GM12875 (cell line): ENCODE data around the gene TRPV6.

Experiments used
- H3K4me3 ChIP-seq: one replicate; pipeline ENCODE4 v1.5.1; 2011; ENCODE audit warnings: low read depth, low read length, control low read depth
- TF ChIP-seq, protein P1 (sequence below): IDR thresholded peaks from 2 replicates; pipeline ENCODE4 v1.5.1; 2011; ENCODE audit warnings: low read depth, mild to moderate bottlenecking, control low read depth, inconsistent platforms, low read length, moderate library complexity, borderline replicate concordance; ENCODE audit not compliant: insufficient read depth

Gene TRPV6

DNA sequence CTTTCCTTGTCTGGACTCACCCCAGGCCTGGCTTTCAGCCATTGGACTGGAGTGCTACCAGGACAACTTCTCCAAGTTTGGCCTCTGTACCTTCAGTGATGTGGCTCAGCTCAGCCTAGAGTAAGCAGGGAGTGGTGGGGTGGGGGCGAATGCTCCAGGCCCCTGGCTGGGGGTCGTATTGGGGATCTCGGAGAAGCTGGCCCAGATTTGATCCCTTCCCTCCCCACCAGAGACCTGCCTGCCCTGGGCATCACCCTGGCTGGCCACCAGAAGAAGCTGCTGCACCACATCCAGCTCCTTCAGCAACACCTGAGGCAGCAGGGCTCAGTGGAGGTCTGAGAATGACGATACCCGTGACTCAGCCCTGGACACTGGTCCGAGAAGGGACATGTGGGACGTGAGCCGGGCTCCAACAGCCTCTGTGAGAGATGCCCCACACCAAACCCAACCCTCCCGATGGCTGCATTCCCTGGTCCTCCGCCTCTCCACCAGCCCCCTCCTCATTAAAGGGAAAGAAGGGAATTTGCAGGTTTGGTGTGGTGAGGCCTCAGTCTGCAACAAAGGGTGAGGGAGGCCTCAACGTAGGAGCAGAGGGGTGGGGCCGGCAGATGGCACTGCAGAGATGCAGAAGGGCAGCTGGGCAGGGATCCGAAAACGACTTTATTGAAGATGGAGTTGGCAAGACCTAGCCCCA, 14.8 kb downstream of the TRPV6 start:
- H3K4me3 ChIP-seq, result no peak overlapping the region
- TF ChIP-seq, protein P1, sequence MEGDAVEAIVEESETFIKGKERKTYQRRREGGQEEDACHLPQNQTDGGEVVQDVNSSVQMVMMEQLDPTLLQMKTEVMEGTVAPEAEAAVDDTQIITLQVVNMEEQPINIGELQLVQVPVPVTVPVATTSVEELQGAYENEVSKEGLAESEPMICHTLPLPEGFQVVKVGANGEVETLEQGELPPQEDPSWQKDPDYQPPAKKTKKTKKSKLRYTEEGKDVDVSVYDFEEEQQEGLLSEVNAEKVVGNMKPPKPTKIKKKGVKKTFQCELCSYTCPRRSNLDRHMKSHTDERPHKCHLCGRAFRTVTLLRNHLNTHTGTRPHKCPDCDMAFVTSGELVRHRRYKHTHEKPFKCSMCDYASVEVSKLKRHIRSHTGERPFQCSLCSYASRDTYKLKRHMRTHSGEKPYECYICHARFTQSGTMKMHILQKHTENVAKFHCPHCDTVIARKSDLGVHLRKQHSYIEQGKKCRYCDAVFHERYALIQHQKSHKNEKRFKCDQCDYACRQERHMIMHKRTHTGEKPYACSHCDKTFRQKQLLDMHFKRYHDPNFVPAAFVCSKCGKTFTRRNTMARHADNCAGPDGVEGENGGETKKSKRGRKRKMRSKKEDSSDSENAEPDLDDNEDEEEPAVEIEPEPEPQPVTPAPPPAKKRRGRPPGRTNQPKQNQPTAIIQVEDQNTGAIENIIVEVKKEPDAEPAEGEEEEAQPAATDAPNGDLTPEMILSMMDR, result no peak

DNA sequence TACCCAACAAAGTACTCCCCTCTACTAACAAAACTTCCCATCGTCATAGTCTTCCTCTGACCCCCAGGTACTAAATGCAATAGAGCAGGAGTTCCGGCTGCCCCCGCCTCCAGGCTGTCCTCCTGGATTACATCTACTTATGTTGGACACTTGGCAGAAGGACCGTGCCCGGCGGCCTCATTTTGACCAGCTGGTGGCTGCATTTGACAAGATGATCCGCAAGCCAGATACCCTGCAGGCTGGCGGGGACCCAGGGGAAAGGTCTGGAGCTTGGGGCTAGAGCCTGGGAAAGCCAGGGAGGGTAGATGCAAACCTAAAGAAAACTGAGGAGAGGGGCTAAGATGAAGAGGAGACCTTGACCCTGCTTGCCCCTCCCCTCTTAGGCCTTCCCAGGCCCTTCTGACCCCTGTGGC, 15.4 kb downstream of the TRPV6 start:
- TF ChIP-seq, protein P1, result no peak
- no peak overlapping the region for H3K4me3 ChIP-seq

DNA sequence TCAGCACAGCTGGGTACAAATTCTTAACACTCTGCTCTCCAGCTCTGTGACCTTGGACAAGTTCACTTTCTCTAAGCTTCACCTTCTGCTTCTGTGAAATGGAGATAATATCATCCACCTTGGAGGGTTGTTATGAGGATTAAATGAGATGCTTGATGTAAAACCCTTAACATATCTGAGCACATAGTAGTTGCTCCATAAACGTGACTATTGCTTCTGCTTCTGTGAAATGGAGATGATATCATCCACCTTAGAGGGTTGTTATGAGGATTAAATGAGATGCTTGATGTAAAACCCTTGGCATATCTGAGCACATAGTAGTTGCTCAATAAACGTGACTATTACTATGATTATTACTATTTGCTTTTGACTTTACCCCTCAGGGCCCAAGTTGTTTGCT, 16.1 kb downstream of the TRPV6 start:
- H3K4me3 ChIP-seq, result no peak overlapping the region
- TF ChIP-seq, protein P1, result no peak

DNA sequence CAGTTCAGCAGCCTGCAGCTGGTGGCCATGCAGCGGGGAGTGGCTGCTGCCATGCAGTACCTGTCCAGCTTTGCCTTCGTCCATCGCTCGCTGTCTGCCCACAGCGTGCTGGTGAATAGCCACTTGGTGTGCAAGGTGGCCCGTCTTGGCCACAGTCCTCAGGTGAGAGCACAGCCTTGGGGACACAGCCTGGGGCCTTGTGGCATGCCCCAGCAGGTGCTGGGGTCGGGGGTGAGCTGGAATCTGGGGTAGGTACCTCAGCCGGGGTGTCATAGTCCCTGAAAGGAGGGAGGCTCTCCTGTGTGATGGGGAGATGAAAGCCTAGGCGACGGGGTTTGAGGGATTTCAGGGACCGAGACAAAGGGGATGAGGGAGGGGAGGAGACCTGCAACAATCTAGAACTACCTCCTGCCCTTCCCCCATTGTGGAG, 16.5 kb downstream of the TRPV6 start:
- TF ChIP-seq, protein P1, result no peak
- no peak overlapping the region for H3K4me3 ChIP-seq

DNA sequence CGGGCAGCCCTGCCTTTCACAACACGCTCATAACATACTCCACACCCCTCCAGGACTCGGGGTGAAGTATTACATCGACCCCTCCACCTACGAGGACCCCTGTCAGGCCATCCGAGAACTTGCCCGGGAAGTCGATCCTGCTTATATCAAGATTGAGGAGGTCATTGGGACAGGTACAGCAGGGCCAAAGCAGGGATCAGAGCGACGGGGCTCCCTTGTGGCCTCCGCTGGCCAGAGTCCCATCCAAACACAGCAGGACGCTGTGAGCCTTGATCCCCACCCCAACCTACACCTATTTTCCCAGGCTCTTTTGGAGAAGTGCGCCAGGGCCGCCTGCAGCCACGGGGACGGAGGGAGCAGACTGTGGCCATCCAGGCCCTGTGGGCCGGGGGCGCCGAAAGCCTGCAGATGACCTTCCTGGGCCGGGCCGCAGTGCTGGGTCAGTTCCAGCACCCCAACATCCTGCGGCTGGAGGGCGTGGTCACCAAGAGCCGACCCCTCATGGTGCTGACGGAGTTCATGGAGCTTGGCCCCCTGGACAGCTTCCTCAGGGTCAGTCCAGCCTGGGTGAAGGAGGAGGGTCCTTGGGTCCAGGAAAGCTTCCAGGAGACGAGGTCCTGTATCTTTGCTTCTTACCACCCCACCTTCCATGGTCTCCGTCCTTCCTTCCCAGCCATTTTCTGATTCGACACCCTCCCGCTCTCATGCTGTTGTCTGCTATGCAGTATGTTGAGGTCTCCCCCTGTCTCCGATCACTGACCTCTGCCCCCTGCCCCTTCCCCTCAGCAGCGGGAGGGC, 17.2 kb downstream of the TRPV6 start:
- TF ChIP-seq, protein P1, result no peak

DNA sequence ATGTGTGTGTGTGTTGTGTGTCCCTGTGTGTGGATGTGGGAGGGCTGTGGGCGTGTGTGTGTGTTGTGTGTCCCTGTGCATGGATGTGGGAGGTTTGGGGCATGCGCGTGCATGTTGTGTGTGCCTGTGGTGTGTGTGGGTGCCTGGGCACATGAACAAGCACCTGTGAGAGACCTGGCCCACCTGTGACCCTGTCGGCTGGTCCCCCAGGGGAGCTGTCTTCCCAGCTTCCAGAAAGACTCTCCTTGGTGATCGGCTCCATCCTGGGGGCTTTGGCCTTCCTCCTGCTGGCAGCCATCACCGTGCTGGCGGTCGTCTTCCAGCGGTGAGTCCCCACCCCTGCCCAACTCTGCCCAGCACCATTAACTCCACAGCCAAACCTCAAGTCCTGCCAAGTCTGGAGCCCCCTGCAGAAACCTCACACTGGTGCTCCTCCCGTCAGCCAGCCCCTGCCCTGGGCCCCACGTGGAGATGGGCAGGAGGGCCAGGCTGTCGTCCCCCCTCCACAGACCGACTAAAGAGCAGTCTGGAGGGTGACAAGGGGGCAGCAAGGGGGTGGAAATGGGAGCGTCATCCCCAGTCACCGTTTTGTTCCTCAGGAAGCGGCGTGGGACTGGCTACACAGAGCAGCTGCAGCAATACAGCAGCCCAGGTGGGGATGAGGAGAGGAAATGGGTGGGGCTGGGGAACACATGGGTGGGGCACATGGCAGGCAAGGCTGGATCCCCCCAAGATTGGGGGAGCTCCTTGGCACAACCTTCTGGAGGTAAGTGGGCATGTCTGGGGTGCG, 18.0 kb downstream of the TRPV6 start:
- TF ChIP-seq, protein P1, result no peak
- no peak overlapping the region for H3K4me3 ChIP-seq

More for the DNA sequence above, 17.2 kb downstream of the TRPV6 start:
- H3K4me3 ChIP-seq, result no peak overlapping the region
